ENCODE results near the gene SOX1.

GRCh38 chr13:112053744-112054615, 13.0 kb upstream of the SOX1 start:
- no peak for TF ChIP-seq POLR2AphosphoS5 (IDR thresholded peaks at IDR 0.05)
- TF ChIP-seq CTCF (IDR thresholded peaks at IDR 0.05): no peak
- no peak for TF ChIP-seq POLR2A (IDR thresholded peaks at IDR 0.05)
- no peak for TF ChIP-seq EP300 (IDR thresholded peaks at IDR 0.05)

Data from gastroesophageal sphincter (tissue), 3 donors.